Karpas-422 (cell line): Measurements from ENCODE around the gene PGC. TPM values are rescaled to one million over a fixed set of nuclear protein-coding genes. Genes with fewer than 3 reads are reported as not detected.
A peak's percentile ranks its signal among the peaks of the same experiment; 100 is the strongest.

Experiments used
- DNase-seq: peaks from one replicate; pipeline ENCODE4 v3.0.0-alpha.2; 2015
- H2AFZ ChIP-seq: fragments of 200-600 bp; sonication (generic); 2 replicates; pipeline ENCODE4 v1.6.1; 2014; ENCODE audit warnings: antibody characterized with exemption, low read length, mixed read lengths
- H3K27ac ChIP-seq: fragments of 200-600 bp; sonication (generic); 2 replicates; pipeline ENCODE4 v1.5.1; 2014; ENCODE audit warnings: mild to moderate bottlenecking, low read length, moderate library complexity
- H3K27me3 ChIP-seq: fragments of 200-600 bp; sonication (generic); 2 replicates; pipeline ENCODE4 v1.6.1; 2014; ENCODE audit warnings: low read length, mixed read lengths
- H3K36me3 ChIP-seq: fragments of 200-600 bp; sonication (generic); 2 replicates; pipeline ENCODE4 v1.6.1; 2014; ENCODE audit warnings: low read length, mixed read lengths; ENCODE audit not compliant: insufficient read depth
- H3K4me1 ChIP-seq: fragments of 200-600 bp; sonication (generic); 2 replicates; pipeline ENCODE4 v1.6.1; 2014; ENCODE audit warnings: mild to moderate bottlenecking, low read length, mixed read lengths
- H3K4me2 ChIP-seq: fragments of 200-600 bp; sonication (generic); 2 replicates; pipeline ENCODE4 v1.6.1; 2014; ENCODE audit warnings: low read length, low read depth, mild to moderate bottlenecking; ENCODE audit not compliant: poor library complexity, severe bottlenecking
- H3K4me3 ChIP-seq: fragments of 200-600 bp; sonication (generic); 2 replicates; pipeline ENCODE4 v1.5.1; 2014; ENCODE audit warnings: mild to moderate bottlenecking, antibody characterized with exemption, low read length, mixed read lengths
- H3K79me2 ChIP-seq: fragments of 200-600 bp; sonication (generic); 2 replicates; pipeline ENCODE4 v1.6.1; 2014; ENCODE audit warnings: mild to moderate bottlenecking, low read length, mixed read lengths
- H3K9ac ChIP-seq: fragments of 200-600 bp; sonication (generic); 2 replicates; pipeline ENCODE4 v1.6.0; 2014; ENCODE audit warnings: low read length
- H3K9me2 ChIP-seq: fragments of 200-600 bp; sonication (generic), shearing (Covaris generic); replicated peaks from 2 replicates; pipeline ENCODE4 v1.6.0; 2014; ENCODE audit warnings: mild to moderate bottlenecking, low read length, moderate library complexity; ENCODE audit not compliant: insufficient read depth
- H3K9me3 ChIP-seq: fragments of 300-700, 200-600 bp; sonication (generic); 2 replicates; pipeline ENCODE4 v1.6.1; 2014; ENCODE audit warnings: low read length, mixed read lengths
- H4K20me1 ChIP-seq: fragments of 200-600 bp; sonication (generic); 2 replicates; pipeline ENCODE4 v1.6.1; 2014; ENCODE audit warnings: mild to moderate bottlenecking, antibody characterized with exemption, low read length, low read depth; ENCODE audit not compliant: insufficient read depth
- total RNA-seq: library from RNA; depleted of rRNA; stranded (reverse); fragments of >200 nt; shearing (Covaris generic); gene quantifications from 2 replicates; pipeline ENCODE4 v1.2.3, GENCODE V29; 2014; ENCODE audit warnings: low replicate concordance

PGC gene
- total RNA-seq, 1 experiment from 2014 or later: not detected

DNA sequence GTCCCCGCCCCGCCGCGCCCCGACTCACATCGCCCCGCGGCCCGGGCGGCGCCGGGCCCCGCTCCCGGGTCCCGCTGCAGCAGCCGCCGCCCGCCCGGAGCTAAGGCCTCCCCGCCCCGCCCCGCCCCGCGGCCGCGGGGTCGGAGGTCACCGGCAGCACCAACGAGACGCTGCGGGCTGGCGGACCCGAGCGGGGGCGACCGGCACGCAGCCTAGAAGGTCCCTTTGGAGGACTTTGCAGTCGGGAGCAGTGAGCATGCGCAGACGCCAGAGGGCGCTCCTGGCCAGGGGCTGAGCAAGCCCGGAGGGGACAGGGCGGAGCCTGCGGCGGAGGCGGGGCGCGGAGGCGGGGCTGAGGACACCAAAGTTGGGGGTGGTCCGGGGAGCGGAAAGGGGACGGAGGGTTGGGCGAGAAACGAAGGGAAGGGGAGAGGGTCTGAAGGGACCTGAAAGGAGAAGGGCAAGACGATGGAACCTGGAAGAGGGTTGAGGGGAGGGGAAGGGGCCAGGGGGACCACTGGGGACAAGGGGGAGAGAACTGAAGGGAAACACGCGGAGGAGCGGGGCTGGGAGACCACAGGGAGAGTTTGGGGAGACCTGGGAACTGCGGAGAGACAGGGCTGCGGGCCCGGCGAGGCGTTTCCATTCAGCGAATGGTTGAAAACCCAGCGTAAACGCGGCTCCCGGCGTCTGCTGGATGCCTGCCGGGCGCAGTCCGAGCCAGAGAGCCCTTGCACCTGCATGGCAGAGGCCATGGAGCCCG lies 32.8 kb upstream of the PGC start, which contains the start of gene FRS3:
Gene FRS3, minus strand, starts transcription at position 113 of the 763 bp plus-strand sequence. CDS start 2,913 bp downstream, outside the sequence.
- Histone ChIP-seq H2AFZ (peak within 1 kb of the TSS; percentile 83), H3K9me3 (no peaks in the 10 kb centered on the region), H4K20me1 (peaks cover 3% of the 10 kb centered on the region; the same call in 1 of the 2 replicates), H3K27ac (no peak within 1 kb of the TSS), H3K9me2 (no peaks in the 10 kb centered on the region), H3K4me2 (peak within 1 kb of the TSS; percentile 96), H3K27me3 (no peaks in the 10 kb centered on the region), H3K79me2 (peaks cover 10% of the 10 kb centered on the region), H3K4me1 (peaks cover 36% of the 10 kb centered on the region), H3K4me3 (peak within 1 kb of the TSS; percentile 93), H3K36me3 (no peaks in the 10 kb centered on the region), H3K9ac (peak within 1 kb of the TSS; percentile 94)
- DNase-seq: peak; percentile 99

DNA sequence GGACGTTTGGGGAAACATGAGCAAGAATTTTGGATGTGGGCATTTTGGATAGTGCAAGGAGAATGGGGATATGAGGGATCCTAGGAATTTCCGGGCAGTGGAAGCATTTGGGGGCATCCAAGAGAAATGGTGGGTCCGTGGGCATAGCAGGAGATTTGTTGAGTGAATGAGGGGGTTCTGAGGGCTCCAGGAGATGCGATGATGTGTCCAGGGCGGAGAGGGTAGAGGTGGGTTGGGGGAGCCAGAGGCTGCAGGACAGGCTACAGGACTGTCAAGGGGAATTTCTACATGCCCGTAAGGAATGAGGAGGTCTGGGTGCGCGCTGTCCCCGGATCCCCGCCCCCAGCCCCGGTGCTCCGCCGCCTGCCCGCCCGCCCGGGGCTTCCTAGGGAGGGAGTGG lies 32.1 kb upstream of the PGC start:
- peaks cover 10% of the 10 kb centered on the region for H3K79me2 ChIP-seq
- DNase-seq: peak; percentile 52
- no peaks in the 10 kb centered on the region for H3K36me3 ChIP-seq
- H3K27ac ChIP-seq: no peak overlapping the region
- H3K9me2 ChIP-seq: no peaks in the 10 kb centered on the region
- H3K4me1 ChIP-seq: peaks cover 30% of the 10 kb centered on the region
- no peaks in the 10 kb centered on the region for H4K20me1 ChIP-seq
- no peaks in the 10 kb centered on the region for H3K9me3 ChIP-seq
- peak overlapping the region; percentile 93 for H3K4me3 ChIP-seq
- no peaks in the 10 kb centered on the region for H3K27me3 ChIP-seq
- peak overlapping the region; percentile 94 for H3K9ac ChIP-seq
- H3K4me2 ChIP-seq: peak overlapping the region; percentile 96
- peak overlapping the region; percentile 37; the same call in 1 of the 2 replicates for H2AFZ ChIP-seq

DNA sequence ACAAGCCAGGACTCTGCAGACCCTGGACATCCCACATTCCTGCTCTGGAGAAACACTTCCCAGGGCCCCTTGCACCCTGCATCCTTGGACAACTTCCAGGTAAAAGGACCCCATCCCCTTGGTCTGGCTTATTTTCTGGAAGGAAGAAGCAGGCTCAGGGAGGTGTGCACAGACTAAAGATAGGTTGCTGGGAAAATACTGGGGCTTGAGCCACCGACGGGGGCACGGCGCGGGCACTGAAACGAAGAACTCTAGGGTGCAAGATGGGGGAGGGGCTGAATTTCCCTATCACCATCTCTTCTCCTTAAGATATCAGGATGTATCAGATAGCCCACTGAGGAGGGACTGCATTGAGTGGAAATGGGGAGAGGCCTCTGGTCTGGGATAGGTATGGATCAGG lies 31.7 kb upstream of the PGC start:
- H2AFZ ChIP-seq: no peak overlapping the region

DNA sequence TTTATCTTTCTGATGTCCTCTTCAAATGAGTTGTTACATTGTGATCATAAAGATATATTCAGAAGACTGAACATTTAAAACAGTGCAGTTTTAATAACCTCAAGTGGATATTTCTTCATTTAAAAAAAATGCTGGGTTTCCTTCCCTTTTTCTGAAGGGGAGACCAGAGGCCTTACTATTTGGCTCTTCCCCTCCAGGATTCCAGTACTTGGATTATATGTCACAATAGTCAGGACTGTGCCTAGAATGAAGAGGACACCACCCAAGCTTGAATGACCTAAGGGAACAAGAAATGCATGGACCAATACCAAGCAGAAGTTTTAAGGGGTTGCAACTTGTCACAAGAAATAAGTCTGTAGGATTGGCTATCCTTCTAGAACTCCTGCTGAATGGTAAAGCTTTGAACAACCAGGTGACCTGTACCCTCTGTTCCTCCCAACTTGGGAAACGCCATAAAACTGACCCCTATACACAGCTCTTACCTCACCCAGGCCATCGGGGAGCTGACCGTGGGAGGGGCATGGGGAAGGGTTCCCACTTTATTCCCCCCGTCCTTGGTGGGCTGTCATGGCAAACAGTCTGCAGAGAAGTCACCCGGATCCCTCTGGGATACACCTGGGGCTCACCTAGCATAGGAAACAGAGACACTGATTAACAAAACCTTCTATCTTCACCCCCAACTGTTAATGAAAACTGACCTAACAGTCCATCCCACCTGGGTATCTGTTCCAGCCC lies 30.5 kb upstream of the PGC start:
- H4K20me1 ChIP-seq: no peaks in the 10 kb centered on the region
- H3K9me3 ChIP-seq: no peaks in the 10 kb centered on the region
- peak overlapping the region; percentile 94; the same call in 1 of the 2 replicates for H3K9ac ChIP-seq
- peak overlapping the region; percentile 96 for H3K4me2 ChIP-seq
- H3K27me3 ChIP-seq: no peaks in the 10 kb centered on the region
- no peaks in the 10 kb centered on the region for H3K9me2 ChIP-seq
- H2AFZ ChIP-seq: no peak overlapping the region
- H3K4me1 ChIP-seq: peaks cover 29% of the 10 kb centered on the region
- no peak overlapping the region for H3K27ac ChIP-seq
- no peaks in the 10 kb centered on the region for H3K36me3 ChIP-seq
- DNase-seq: no peak
- H3K79me2 ChIP-seq: peaks cover 10% of the 10 kb centered on the region
- H3K4me3 ChIP-seq: no peak overlapping the region

More for the DNA sequence above, 31.7 kb upstream of the PGC start:
- no peaks in the 10 kb centered on the region for H3K9me2 ChIP-seq
- peak overlapping the region; percentile 96 for H3K4me2 ChIP-seq
- no peaks in the 10 kb centered on the region for H3K27me3 ChIP-seq
- H4K20me1 ChIP-seq: no peaks in the 10 kb centered on the region
- H3K4me1 ChIP-seq: peaks cover 29% of the 10 kb centered on the region
- H3K9ac ChIP-seq: peak overlapping the region; percentile 94
- H3K36me3 ChIP-seq: no peaks in the 10 kb centered on the region
- DNase-seq: no peak
- peaks cover 10% of the 10 kb centered on the region for H3K79me2 ChIP-seq
- H3K9me3 ChIP-seq: no peaks in the 10 kb centered on the region
- H3K4me3 ChIP-seq: peak overlapping the region; percentile 93
- no peak overlapping the region for H3K27ac ChIP-seq

DNA sequence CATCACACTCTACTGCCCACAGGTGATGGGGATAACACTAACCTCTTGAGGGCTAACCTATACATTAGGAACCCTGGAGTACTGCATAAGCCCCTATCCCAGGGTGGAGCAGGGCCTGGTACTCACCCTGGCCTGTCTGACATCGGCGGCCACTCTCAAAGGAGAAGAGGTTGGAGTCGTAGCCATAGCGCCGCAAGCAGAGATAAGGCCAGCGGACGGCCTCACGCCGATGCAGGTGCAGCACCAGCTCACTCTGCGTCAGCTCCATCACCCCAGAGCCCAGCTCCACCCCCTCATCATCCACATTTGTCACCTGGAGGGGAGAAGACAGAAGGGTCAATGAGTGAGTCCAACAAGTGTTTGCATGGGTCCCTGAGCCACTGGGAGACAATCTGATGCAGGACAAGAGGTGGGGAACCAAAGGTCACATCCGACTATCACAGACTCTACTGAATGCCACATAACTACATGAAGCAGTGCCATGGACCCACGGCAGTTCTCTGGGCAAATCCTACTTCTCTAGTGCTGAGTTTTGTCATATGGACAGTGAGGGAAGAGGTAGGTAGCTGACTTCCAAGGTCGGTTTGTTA lies 28.2 kb upstream of the PGC start:
- no peaks in the 10 kb centered on the region for H3K36me3 ChIP-seq
- H3K27ac ChIP-seq: no peak overlapping the region
- H3K79me2 ChIP-seq: peaks cover 10% of the 10 kb centered on the region
- H3K4me3 ChIP-seq: no peak overlapping the region
- H2AFZ ChIP-seq: no peak overlapping the region
- H3K27me3 ChIP-seq: no peaks in the 10 kb centered on the region
- H3K4me2 ChIP-seq: no peak overlapping the region
- H4K20me1 ChIP-seq: no peaks in the 10 kb centered on the region
- H3K4me1 ChIP-seq: peaks cover 18% of the 10 kb centered on the region
- DNase-seq: no peak
- no peaks in the 10 kb centered on the region for H3K9me2 ChIP-seq
- H3K9me3 ChIP-seq: no peaks in the 10 kb centered on the region
- no peak overlapping the region for H3K9ac ChIP-seq

DNA sequence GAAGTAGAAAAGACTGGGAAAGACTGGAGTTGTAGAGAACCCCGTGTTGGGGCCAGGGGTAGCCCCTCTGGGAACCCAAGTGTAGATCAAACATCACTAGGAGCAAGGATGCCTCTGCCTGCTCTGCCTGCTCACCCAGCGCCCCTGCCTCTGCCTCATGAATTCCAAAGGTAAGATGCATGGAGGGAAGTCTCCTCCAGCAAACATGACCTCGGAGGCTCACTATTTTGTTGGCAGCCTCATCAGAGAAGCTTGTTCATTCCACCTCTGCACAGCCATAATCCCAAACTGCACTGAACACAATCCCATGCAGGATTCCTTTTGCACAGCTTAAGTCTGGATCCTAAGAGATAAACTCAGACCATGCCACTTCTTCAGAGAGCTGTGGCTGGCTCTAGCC lies 27.6 kb upstream of the PGC start:
- H3K9ac ChIP-seq: no peak overlapping the region
- no peak for DNase-seq
- no peaks in the 10 kb centered on the region for H4K20me1 ChIP-seq
- no peak overlapping the region for H3K27ac ChIP-seq
- no peaks in the 10 kb centered on the region for H3K9me3 ChIP-seq
- H2AFZ ChIP-seq: no peak overlapping the region
- peaks cover 18% of the 10 kb centered on the region for H3K4me1 ChIP-seq
- no peaks in the 10 kb centered on the region for H3K36me3 ChIP-seq
- H3K79me2 ChIP-seq: peaks cover 10% of the 10 kb centered on the region
- H3K4me2 ChIP-seq: no peak overlapping the region
- no peak overlapping the region for H3K4me3 ChIP-seq
- no peaks in the 10 kb centered on the region for H3K27me3 ChIP-seq
- H3K9me2 ChIP-seq: no peaks in the 10 kb centered on the region

DNA sequence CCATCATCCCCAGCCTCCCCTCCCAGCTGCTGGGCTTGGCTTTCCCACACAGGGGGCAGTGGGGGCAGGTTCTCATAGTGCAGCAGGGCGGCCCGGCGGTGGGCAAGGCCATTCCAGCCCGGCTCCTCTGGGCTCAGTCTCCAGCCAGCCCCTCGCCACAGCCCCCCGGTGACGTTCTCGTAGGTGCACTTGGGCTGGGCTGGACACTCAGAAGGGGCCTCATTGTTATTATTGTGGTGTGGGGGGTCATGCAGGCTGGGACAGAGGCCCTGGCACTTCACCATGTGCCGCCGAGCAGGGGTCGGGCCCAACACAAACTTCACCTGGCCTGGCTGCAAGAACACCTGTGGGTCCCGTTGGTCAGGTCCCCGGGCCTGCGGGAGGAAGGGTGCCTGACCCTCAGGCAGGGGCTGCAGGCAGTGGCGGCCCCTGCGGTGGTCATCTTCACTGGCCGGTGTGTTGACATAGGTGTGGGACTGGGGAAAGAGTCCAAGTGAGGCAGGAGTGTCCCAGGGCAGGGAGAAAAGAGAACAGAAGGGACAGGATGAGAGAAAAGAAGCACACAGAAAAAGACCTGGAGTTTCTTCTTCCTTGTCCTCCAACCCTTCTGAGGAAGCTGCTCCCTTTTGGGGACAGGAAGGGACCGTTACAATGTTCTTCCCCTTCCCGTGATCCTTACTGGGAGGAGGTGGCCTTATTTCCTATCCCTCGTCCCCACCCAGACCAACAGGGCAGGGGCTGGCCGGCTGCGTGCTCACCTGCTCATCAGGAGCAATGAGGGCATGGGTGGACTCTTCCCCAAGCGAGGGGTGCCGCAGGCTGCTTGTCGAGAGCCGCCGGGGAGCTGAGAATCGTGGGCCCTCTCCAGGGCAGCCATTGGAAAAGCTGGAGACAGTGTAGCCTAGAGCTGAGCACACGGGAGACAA lies 24.1 kb upstream of the PGC start:
- no peaks in the 10 kb centered on the region for H3K36me3 ChIP-seq
- no peaks in the 10 kb centered on the region for H4K20me1 ChIP-seq
- no peak overlapping the region for H3K27ac ChIP-seq
- no peak overlapping the region for H3K4me3 ChIP-seq
- no peak overlapping the region for H3K9ac ChIP-seq
- H3K79me2 ChIP-seq: no peaks in the 10 kb centered on the region
- no peaks in the 10 kb centered on the region for H3K27me3 ChIP-seq
- H3K4me1 ChIP-seq: peaks cover 14% of the 10 kb centered on the region
- no peaks in the 10 kb centered on the region for H3K9me2 ChIP-seq
- H3K4me2 ChIP-seq: no peak overlapping the region
- H2AFZ ChIP-seq: no peak overlapping the region
- no peak for DNase-seq
- no peaks in the 10 kb centered on the region for H3K9me3 ChIP-seq
